HG03045 (cell line): ENCODE measurements around the gene AJAP1.

Source experiments
- ATAC-seq: cut with Tn5 transposase; IDR thresholded peaks from one replicate; pipeline ENCODE4 v1.9.1; 2021; ENCODE audit warnings: mild to moderate bottlenecking, moderate library complexity; ENCODE audit not compliant: unreplicated experiment

Gene AJAP1

DNA sequence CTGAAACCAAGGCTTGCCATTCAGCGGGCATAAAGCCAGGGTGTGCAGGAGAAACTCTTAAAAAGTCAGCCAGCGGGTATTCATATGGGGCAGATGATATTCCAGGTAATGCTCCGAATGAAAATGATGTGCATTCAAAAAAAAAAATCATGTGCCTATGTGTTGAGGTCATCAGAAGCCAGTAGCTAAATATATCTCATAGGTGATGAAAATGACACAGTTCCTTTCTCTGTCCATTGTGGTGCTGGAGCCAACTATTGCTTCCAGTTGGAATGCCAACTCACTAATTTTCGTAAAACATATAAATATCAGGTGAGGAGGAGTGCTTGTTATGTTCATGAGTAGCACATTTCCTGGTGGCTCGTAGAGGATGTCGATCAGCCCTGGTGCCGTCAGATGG lies 23.2 kb downstream of the AJAP1 start:
- ATAC-seq = no peak

DNA sequence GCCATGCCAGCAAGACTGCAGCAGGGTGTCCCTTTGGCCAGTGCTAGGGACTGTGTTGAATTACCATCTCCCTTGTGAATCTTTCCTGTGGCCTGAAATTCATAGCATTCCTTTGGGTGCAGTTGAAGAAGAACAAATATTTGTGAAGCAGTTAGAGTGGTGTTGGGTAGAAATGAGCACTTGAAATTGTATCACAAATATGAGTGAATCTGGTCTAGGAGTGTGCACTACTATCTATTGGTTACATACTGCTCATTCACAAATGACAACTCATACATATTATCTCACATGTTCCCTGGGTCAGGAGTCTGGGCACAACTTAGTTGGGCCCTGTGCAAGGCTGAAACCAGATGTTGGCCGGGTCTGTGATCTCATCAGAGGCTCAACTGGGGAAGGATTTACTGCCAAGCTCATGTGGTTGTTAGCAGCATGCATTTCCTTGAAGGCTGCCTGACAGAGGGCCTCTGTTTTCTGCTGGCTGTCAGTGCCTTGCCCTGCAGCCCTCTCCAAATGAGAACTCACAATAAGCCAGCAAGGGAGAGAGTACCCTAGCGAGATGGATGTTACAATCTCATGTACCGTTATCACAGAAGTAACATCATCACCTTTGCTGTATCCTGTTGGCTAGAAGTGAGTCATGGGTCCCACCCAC lies 23.8 kb downstream of the AJAP1 start:
- no peak for ATAC-seq

DNA sequence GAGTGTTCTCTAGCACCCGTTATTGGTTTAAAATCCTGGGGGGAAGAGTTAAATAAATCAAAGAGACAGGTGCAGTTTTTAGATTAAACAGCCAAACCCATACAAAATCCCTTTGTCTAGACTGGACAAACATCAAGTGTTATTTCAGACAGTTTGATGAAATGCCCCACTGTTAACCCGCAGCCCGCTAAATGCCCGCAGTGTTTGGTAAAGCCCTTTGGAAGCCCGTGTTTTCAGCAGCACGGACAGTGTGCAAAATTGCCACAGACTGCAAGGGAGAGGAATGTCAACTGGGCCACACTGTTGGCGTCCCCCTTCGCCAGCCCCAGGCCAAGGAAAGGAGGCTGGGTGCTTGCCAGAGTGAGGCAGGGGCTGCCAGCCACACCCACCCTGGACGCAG lies 26.6 kb downstream of the AJAP1 start:
- ATAC-seq = no peak

DNA sequence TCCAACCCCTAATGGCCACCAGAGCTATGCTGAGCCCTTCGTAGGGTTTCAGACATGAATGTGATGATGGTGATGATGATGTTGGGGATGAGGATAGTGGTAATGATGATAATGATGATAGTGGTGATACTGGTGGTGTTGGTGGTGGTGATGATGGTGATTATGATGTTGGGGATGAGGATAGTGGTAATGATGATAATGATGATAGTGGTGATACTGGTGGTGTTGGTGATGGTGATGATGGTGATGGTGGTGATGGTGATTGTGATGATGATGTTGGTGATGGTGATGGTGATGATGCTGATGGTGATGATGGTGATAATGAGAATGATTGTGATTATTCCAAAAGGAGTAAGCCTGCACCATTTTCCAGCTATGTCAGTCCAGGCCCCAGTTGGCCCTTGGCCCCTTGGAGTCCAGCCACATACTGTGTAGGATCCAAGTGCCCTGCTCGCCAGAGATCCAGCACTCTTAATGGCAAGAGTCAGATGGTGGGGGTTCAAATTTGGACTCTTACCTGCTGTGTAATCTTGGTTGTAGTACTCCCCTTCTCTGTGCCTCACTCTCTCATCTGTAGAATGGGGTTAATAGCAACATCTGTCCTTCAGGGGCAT lies 28.3 kb downstream of the AJAP1 start:
- no peak for ATAC-seq

DNA sequence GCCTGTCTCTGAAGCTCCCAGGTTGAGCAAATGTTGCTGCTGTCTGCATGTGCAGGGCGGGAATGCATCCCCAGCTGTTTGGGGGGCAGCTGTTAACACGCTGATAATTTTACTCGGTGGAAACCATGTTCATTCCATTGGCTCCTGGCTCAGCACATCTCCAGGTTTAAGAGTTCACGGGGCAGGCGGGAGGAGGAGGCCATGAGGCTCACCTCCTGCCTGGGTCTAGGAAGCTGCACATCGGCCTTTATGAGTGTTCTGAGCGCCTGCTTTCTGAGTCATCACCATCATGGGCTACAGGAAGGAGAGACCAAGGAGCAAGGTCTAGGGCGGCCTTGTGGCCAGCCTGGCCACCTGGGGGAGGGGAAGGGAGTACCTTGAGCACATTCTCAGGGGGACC lies 29.7 kb downstream of the AJAP1 start:
- no peak for ATAC-seq

DNA sequence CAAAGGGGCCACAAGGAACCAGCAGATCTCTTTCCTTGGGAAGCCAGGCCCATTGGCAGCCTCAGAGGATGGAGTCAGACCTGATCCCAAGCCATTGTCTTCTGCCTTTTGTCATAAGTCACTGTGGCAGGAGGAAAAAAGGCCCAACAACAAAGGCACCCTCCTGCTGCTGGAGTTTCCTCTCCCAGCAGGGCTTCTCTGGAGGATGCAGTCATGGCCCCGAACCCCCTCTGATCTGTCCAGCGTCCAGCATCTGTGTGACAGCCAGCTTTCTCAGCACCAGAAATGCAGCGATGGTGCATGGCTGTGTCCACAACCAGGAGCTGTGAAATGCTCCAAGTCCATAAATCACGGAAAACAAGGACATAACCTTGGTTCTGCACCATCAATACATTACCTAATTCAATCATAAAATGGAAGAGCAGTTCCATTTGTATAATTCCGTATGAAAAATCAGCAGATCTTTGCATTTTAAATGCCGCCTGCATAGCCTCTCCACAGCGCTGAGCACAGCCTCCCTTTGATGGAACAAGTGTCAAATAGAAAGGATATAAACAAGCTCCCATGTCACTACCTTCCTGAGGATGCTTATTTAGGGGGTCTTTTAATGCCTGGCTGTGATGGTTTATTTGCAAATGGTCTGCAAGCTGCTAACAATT lies 30.6 kb downstream of the AJAP1 start:
- no peak for ATAC-seq

DNA sequence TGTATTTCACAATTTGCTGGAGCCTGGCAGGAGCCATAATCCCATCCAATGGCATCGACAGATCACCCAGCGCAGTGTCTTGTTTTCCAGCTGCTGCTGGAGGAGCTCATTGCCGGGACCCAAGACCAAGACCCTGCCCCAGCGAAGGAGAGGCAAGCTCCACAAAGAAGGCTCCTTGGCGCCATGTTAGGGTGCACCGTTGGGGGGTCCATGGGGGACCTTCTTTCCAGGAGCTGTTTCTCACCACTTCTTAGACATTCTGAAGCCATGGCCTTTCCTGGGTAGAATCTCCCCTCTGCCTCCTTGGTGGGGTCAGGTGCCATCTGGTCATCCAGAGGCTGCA lies 31.1 kb downstream of the AJAP1 start:
- ATAC-seq = no peak

DNA sequence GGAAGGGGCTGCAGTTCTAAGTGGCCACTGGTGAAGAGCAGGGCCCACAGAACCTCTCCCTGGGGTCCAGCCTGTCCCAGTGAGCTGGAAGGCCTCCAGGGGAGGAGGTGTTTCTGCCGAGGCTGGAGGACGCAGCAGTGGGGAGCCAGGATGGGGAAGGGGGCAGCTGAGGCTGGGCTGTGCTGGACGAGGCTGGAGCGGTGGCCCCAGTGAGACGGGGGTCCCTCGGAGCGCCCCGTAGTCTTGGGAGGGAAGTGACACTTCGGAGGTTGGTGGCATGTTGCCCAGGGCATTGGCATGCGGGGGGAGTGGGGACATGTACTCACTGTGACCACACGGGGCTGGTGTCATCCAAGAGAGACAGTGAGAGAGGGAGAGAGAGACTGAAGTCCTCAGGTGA lies 33.5 kb downstream of the AJAP1 start:
- no peak for ATAC-seq

DNA sequence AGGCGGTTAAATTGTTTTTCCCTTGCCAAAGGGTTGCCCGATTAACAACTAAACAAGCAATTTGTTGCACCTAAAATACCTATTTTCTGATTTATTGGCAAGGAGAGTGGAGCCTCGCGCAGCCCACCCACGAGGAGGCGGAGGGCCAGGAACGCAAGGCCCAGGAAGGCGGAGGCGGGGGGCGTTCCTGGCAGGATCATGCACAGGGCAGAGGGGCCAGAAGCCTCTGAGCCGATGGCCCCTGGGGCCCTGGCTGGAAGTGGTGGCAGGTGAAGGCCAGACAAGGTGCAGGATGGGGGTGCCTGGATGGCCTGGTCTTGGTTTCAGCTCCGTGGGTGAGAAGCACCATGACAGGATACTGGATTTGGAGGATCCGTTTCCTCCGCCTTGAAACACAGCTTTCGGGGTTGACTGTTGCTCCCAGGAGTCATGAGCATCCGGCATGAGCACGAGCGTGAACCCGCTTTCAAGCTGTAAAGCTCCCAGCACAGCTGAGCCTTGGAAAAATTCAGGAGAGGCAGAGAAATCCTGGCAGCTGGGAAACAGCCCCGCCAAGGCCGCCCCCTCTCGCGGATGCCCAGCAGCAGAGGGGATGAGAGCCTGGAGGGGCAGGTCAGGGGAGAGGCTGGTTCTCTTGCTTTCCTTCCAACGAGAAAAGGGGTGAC lies 35.0 kb downstream of the AJAP1 start:
- ATAC-seq = no peak

DNA sequence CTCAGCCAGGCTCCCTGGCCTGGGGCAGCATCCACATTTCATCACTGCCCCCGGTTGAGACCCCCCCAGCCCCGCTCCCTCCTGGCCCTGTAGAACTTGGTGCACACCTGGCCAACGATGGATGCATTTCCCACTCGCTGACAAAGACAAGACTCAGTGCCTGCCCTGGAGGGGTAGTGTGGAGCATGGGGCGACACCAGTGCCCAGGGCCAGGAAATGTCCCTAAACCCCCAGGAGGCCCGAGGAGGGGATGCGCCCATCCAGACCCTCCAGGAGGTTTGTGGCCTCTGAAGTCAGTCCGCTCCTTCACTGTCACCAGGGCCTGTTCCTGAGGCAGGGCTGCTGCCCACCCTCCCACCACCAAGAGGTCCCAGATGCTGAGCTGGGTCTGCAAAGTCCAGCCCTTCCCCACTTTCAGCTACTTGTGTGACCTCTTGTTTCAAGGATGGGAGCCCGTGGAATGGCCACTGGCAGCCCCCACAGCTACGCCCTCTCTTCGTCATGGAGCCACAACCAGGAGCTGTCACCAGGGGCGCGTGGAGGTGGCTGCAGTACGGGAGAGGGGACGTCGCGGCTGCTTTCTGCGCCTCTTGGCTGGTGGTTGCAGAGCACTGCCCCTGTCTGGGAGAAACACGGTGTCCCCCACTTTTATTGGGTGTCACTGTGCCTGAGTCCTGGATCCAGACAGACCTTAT lies 35.7 kb downstream of the AJAP1 start:
- no peak for ATAC-seq

DNA sequence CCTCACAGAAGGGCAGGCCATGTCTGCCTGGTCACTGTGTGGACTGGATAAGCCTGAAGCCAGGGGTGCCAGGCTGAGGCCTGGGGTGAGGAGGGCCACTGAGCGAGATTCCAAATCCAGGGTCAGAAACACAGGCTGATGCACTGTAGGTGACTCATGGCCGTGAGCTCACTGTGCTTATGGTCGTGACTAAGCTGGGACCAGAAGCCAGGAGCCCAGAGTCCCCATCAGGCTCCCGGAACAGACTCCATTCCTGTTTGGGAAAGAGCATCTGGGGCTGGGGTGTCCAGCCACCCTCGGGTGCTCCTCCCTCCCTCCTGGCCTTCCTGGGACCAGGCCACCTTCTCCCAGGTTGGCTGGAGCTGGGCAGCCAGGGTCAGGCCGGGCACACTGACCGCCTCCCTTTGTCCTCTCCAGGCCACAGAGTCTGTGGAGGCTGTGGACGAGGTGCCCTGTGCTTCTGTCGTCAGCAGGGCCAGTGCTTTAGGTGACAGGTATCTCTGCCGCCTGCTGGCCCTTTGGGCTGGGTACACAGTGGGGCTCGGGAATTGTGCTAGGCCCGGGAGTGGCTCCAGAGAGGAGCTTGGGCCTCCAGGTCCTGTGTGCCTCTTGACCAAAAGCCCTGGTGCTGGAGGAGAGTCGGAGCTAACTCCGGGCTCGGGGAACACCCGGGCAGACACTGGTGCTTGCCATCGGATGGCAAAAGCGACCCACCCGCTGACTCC lies 36.7 kb downstream of the AJAP1 start:
- no peak for ATAC-seq

DNA sequence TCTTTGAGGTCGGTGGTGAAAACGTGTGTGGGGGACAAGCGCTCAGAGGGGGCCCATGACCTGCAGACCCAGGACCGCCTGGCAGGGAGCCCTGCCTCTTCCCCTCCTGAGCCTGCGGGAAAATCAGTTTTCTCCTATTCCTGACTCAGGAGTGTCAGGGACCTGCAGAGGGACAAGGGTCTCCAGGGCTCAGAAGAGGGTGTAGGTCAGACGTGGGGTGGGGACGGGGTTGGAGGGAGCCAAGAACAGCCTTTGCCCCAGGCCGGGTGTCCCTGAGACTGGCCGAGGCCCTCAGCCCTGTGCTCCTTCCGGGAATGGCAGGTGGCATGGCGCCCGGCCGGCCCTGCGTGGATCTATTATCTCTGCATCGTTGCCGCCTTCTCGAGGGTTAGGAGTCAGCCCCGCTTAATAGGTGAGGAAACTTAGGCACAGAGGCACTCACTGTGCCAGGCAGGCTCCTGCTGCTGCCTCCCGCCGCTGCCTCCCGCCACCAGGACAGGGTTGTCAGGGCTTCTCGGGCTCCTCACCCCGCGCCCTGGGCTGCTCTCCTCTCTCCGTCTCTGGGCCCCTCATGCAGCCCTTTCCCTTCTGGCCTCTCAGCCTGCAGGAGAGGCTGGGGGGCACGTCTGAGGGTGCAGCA lies 37.5 kb downstream of the AJAP1 start:
- ATAC-seq = no peak

DNA sequence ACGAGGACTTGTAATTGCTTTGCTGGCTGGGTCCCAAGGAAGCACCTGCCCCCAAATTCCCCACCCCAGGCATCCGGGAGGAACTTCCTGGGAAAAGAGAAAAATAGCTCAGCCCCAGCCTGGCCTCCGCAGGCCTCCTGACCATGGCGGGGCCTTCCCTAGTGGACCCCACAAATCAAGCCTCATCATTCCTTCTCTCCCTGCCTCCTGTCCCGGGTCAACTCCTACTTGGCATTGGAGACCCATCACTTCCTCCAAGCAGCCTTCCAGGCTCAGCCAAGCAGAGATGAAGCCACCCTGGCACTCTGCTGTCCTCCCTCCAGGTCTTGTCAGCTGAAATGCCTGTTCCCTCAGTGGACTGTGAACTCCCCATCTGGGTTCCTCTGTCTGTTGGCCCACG lies 38.0 kb downstream of the AJAP1 start:
- ATAC-seq = no peak

DNA sequence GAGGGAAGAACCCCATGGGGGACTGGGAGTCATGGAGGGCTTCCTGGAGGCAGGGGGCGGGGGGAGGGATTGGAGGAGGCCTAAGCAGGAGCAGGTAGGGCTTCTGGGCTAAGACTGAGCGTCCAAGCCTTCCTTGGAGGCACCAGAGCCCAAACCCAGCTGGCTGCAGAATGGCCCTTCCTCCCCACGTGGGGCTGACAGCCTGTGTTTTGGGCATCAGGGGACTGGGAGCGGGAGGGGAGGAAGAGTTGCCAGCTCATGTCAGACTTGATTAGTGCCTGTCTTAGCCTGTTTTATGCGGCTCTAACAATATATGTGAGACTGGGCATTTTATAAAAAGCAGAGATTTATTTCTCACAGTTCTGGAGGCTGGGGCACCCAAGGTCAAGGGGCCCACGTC lies 38.9 kb downstream of the AJAP1 start:
- no peak for ATAC-seq

DNA sequence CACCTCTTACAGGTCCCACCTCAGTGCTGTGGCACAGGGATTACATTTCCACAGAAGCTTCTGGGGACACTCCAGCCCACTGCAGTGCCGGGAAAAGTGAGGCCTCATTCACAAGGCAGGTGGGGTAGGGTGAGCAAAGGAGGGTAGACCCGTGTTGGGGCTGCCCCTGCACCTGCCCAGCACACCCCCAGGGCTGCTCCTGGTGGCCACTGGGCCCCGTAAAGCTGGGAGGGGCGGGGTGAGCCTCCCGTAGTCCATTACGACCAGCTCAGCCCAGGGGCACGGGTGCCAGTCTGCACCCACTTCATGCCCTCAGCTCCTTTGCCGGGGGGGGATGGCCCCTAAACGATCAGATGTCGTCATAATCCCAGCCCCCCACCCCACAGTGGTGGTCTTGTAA lies 39.5 kb downstream of the AJAP1 start:
- ATAC-seq = no peak

DNA sequence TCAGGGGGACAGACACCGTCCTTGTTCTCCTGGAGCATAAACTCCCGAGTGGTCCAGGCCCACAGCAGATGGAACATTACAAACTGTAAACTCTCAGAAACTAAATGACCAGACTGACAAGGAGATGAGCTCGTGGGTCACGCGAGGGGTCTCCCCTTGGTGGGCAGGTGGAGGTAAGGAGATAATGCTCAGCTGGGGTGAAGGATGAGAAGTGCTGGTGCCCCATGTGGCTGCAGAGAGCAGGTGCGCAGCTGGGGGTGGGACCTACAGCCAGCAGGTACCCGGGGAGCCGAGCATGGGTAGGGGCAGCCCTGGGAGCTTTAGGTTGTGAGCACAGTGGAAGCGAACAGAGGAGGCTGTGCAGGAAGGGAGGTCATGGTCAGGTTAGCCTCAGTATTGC lies 40.1 kb downstream of the AJAP1 start:
- ATAC-seq = no peak

DNA sequence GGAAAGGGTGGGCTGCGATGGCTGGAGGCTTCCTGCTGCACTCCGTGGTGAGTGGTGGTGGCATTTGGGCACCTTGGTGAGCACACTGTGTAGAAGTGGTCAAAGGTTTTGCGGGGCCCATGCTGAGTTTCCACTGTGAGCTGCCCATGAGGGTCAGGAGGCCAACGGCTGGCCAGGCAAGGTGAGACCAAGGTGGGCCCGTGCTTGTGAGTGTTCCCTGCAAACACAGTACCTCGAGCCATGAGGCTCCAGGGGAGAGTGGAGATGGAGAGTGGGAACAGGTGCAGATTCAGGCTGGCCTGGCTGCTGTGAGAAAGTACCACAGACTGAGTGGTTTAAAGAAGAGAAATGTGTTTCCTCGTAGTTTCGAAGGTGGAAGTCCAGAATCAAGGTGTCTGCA lies 40.8 kb downstream of the AJAP1 start:
- ATAC-seq = no peak

DNA sequence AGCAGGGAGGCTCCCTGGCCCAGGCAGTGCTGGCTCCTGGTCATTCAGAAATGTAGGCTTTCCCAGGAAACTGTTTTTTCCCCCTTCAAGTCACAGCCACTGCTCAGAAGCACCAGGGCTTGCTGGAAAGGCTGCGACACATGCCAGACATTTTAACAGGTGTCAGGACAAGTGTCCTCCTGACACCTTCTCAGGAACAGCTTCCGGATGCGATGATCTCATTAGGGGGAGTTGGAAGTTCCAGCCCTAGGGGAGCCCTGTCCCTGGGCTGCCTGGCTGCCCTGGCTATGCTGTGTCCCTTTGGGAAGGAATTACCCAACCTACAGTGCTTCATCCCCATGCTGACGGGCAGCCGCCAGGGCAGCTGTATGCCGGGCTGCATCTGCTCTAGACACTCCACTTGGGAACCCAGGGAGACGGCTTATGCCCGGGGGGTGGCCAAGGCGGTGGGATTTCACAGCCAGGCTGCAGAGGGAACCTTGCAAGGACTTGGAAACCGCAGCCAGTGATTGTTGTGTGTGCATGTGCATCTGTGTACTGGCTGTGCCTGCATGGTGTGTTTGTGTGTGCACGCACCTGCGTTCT lies 41.8 kb downstream of the AJAP1 start:
- ATAC-seq = no peak

DNA sequence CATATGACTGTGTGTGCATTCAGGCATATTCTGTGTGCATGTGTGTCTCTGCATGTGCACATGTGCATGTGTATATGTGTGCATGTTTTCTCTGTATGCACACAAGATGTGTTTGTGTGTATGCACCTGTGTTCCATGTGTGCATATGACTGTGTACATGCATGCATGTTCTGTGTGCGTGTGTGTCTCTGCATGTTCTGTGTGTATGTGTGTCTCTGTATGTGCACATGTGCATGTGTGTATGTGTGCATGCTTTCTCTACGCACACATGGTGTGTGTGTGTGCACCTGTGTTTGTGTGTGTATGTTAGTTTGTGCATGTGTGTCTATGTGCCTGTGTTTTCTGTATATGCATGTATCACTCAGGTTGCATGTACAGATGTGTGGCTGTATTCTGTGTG lies 42.3 kb downstream of the AJAP1 start:
- no peak for ATAC-seq

DNA sequence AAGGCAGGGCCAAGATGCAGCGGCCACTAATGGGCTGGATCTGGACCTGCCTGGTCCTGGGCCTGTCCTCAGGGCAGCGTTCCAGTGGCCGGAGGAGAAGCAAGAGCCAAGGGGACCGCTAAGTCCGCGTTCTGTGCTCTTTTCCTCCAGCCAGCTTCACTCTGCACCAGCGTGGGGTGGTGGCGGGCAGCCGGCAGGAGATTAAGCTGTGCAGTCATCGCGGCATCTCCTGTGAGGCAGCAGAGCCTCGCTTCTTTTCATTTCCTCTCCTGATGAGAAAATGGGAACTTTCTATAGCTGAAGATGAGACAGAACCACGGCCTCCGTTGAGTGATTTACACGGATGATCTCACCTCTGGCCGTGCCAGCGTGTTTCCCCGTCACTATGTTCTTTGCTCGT lies 43.4 kb downstream of the AJAP1 start:
- ATAC-seq = no peak
